Measurements from ENCODE around the gene PCNX2. TPM values are rescaled to one million over a fixed set of nuclear protein-coding genes. Genes with fewer than 3 reads are reported as not detected.

The PCNX2 gene
- total RNA-seq, 1 donor = 56.8 TPM

DNA sequence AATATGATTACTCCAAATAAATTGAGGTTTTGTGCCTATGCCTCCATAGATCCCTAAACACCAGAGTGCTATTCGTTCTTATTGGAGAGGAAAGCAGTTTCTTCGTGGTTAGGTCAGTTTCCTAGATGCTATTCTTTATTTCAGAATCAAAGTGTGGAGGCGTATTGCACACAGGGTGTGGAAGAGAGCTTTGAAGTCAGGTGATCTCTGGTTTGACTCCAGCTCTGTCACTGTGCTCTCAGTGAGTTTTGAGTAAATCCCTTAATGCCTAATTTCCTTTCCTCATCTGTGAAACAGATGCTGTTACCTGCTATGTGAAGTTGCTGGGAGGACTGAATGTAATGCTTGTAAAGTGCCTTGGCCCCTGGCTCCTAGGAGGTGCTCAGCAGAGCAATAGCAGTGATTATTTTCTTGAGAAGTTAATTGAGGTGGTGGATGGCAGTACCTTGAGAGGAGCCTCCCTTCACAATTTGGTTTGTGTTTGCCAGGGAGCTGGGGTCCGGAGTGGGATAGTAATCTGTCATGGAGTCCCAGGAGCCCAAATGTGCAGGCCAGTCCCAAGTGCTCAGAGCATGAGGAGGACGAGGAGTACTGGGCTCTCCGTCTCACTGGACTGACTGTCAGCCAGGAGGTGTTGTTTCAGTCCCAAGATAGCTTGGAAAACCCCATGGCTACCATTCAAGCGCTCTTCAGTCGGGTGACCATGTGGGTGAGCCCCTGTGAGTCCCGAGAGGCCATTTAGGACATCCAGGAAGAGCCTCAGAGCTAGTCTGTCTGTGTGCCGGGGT lies 330.2 kb downstream of the PCNX2 start:
- Histone ChIP-seq H3K4me3 (ENCODE audit: insufficient read depth, low read length) (no peak overlapping the region), H2AFZ (ENCODE audit: low read length) (peak overlapping the region; percentile 16), H4K20me1 (ENCODE audit: insufficient read depth, low read length) (no peaks in the 10 kb centered on the region), H3K79me2 (ENCODE audit: insufficient read depth, low read length) (no peaks in the 10 kb centered on the region), H3K9me3 (ENCODE audit: low read depth, low read length) (no peaks in the 10 kb centered on the region), H3K4me2 (ENCODE audit: insufficient read depth, low read length) (no peak overlapping the region), H3K4me1 (ENCODE audit: insufficient read depth, low read length) (peaks cover 14% of the 10 kb centered on the region), H3K27me3 (ENCODE audit: insufficient read depth, low read length) (no peaks in the 10 kb centered on the region), H3K27ac (ENCODE audit: low read depth, low read length) (no peak overlapping the region), H3K36me3 (ENCODE audit: insufficient read depth, low read length) (peaks cover 11% of the 10 kb centered on the region)
- no peak for TF ChIP-seq CTCF (IDR thresholded peaks at IDR 0.05; ENCODE audit: extremely low read depth, low read depth, low read length)
- no peak for DNase-seq (ENCODE audit: insufficient read length, low spot score, missing footprints)

GRCh38 chr1:232964601-232965000 lies 330.9 kb downstream of the PCNX2 start:
- no peaks in the 10 kb centered on the region for H4K20me1 ChIP-seq (ENCODE audit: insufficient read depth, low read length)
- H3K27me3 ChIP-seq (ENCODE audit: insufficient read depth, low read length) = no peaks in the 10 kb centered on the region
- no peak for DNase-seq (ENCODE audit: insufficient read length, low spot score, missing footprints)
- TF ChIP-seq CTCF (IDR thresholded peaks at IDR 0.05; ENCODE audit: extremely low read depth, low read depth, low read length) = no peak
- no peaks in the 10 kb centered on the region for H3K79me2 ChIP-seq (ENCODE audit: insufficient read depth, low read length)
- H3K27ac ChIP-seq (ENCODE audit: low read depth, low read length) = no peak overlapping the region
- H3K4me2 ChIP-seq (ENCODE audit: insufficient read depth, low read length) = no peak overlapping the region
- no peak overlapping the region for H3K4me3 ChIP-seq (ENCODE audit: insufficient read depth, low read length)
- H3K4me1 ChIP-seq (ENCODE audit: insufficient read depth, low read length) = peaks cover 14% of the 10 kb centered on the region
- H3K9me3 ChIP-seq (ENCODE audit: low read depth, low read length) = no peaks in the 10 kb centered on the region
- no peak overlapping the region for H2AFZ ChIP-seq (ENCODE audit: low read length)
- H3K36me3 ChIP-seq (ENCODE audit: insufficient read depth, low read length) = peaks cover 10% of the 10 kb centered on the region

GRCh38 chr1:232962761-232963745 lies 332.5 kb downstream of the PCNX2 start:
- Histone ChIP-seq H2AFZ (ENCODE audit: low read length) (peak overlapping the region; percentile 45), H3K27ac (ENCODE audit: low read depth, low read length) (peak overlapping the region; percentile 40)

More at GRCh38 chr1:232962761-232963745, 332.5 kb downstream of the PCNX2 start:
- H3K4me1 ChIP-seq (ENCODE audit: insufficient read depth, low read length) = peaks cover 14% of the 10 kb centered on the region
- no peaks in the 10 kb centered on the region for H3K9me3 ChIP-seq (ENCODE audit: low read depth, low read length)
- no peak for TF ChIP-seq CTCF (IDR thresholded peaks at IDR 0.05; ENCODE audit: extremely low read depth, low read depth, low read length)
- H4K20me1 ChIP-seq (ENCODE audit: insufficient read depth, low read length) = no peaks in the 10 kb centered on the region
- H3K27me3 ChIP-seq (ENCODE audit: insufficient read depth, low read length) = no peaks in the 10 kb centered on the region
- peak overlapping the region; percentile 69 for H3K4me2 ChIP-seq (ENCODE audit: insufficient read depth, low read length)
- peak overlapping the region; percentile 21 for H3K4me3 ChIP-seq (ENCODE audit: insufficient read depth, low read length)
- peak; percentile 42 for DNase-seq (ENCODE audit: insufficient read length, low spot score, missing footprints)
- H3K79me2 ChIP-seq (ENCODE audit: insufficient read depth, low read length) = no peaks in the 10 kb centered on the region
- H3K36me3 ChIP-seq (ENCODE audit: insufficient read depth, low read length) = peaks cover 8% of the 10 kb centered on the region
